SKM-1 (cell line): ENCODE results near the gene IGFLR1.

Experiments used
- DNase-seq: peaks from one replicate; lab custom pipeline; 2025; ENCODE audit not compliant: unreplicated experiment; lab: John Stamatoyannopoulos, UW

Gene IGFLR1

DNA sequence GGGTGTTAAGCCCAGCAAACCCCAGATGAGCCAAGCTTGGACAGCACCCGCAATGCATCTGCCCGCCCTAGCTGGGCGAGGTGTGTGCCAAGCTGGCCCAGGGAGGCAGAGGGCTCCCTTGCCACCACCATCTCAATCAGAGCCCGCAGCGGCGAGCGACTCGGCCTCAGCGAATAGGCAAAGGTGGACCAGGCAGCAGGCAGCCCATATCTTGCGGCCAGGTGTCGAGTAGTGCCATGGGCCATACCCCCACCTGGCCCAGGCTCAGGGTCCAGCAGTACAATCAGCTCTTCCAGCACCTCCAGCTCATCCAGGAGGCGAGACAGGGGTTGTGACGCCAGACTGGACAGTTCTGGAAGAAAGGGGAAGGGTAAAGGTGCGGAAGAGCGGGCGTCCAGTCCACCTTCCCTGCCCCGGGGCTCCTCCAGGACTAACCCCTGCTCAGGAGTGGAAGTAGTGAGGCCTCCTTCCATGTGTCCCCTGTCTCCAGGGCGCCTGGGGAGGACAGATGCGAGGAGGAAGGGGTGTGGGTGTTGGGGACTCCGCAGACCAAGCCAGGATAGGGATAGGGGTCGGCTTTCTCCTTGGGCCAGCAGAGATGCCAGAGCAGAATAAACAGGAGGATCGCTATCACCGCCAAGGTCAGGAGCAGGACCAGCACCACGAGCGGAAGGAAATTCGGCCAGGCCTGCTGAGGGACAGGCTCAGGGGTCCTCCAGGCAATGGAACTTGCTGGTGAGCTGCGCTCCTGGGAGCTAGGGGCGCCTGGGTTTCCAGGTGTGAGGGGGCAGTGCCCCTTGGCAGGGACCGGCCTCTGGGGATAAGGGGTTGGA is 2.8 kb downstream of the IGFLR1 start:
- DNase-seq: no peak

DNA sequence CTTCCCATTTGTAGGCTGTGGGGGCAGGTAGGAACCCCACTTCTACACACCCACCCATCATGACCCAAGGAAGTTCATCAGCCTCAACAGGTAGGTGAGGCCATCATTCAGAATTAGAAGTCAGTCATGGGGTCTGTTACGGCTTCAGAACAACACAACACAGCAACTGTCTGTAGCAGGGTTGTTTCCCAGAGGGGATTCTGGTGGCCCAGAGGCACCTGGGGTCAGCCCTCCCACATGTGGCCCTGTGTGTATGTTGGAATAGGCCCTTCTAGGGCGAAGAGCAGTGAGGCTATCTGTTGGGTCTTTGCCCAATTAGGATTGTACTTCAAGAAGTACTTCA is 3.4 kb downstream of the IGFLR1 start:
- no peak for DNase-seq

DNA sequence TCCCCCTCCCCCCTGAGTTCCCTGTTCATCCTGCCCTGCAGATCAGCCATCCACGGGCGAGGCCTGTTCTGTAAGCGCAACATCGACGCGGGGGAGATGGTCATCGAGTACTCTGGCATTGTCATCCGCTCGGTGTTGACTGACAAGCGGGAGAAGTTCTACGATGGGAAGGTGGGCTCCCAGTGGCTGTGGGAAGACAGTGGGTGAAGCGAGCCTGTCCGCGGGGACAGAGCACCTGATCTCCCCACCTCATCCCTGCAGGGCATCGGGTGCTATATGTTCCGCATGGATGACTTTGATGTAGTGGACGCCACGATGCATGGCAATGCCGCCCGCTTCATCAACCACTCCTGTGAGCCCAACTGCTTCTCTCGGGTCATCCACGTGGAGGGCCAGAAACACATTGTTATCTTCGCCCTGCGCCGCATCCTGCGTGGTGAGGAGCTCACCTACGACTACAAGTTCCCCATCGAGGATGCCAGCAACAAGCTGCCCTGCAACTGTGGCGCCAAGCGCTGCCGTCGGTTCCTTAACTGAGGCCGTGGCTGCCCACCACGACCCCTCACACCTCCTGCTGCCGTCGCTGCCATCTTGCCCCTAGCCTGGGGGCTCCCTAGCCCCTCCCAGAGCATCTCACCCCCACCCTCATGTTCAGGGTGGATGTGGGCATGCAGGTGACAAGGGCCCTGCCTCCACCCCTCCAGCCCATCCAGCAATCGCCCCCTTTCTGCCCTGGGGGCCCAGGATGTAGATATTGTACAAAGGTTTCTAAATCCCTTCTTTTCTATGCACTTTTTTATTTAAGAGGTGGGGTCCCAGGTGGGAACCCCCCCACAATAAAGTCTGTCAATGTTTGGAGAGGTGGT is 4.0 kb downstream of the IGFLR1 start:
- no peak for DNase-seq

DNA sequence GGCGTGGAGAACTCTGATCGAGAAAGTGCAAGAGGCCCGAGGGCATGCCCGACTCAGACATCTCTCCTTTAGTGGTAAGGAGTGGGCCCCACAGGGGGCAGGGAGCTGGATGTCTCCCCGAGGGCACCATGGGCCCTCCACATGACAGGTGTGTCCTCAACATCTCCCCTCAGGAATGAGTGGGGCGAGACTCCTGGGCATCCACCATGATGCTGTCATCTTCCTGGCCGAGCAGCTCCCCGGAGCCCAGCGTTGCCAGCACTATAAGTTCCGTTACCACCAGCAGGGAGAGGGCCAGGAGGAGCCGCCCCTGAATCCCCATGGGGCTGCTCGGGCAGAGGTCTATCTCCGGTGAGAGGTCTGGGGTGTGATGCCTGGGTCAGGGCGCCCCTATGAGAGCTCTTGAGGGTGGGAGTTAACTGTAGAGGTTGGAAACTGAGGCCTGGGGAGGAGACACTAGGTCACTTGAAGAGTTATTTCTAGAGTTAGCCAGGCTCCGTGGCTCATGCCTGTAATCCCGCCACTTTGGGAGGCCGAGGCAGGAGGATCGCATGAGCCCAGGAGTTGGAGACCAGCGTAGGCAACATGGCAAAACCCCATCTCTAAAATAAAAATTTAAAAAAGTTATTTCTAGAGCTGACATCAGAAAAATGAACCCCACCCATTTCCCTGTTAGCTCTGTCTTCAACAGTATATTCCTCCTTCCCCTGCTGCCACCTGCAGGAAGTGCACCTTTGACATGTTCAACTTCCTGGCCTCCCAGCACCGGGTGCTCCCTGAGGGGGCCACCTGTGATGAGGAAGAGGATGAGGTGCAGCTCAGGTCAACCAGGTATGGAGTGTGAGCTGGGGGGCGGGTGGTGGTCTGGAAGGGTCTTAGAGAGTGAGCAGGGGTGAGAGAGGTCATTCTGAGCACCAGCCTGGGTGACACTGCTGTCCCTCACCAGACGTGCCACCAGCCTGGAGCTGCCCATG is 5.1 kb downstream of the IGFLR1 start:
- no peak for DNase-seq

DNA sequence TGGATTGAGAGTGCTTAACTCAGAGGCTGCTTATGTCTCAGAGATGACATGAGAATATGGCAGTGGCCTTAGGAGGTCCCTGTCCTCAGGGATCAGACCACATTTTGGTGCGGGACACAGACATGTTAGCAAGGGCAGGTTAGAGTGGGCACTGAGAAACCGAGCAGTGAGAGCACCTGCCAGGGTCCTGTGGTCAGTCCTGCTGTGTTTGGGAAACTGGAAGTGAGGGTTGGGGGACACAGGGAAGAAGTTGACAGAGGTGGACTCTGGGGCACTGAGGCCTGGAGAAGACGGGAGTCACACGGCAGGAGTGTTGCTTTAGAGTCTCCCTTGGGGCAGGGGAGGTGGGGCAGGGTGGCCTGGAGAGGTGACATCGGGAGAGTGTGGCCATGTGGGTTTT is 7.4 kb downstream of the IGFLR1 start:
- no peak for DNase-seq

DNA sequence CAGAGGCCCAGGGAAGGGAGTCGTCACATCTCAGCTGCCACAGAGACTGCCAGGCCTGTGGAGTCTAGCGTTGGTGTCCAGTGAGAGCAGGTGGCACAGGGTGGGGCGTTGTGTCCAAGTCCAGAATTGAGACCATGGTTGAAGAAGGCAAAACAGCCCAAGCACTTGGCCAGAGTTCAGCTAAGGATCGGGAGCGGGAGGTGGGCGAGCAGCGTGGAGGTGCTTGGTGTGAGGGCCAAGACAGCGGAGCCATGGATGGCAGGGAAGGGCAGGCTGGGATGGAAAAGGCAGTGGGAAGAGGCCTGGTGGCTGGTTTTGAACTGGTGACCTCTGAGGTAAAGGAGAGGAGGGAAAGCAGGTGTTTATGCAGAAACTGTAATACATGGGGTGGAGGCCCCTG is 8.0 kb downstream of the IGFLR1 start:
- no peak for DNase-seq

DNA sequence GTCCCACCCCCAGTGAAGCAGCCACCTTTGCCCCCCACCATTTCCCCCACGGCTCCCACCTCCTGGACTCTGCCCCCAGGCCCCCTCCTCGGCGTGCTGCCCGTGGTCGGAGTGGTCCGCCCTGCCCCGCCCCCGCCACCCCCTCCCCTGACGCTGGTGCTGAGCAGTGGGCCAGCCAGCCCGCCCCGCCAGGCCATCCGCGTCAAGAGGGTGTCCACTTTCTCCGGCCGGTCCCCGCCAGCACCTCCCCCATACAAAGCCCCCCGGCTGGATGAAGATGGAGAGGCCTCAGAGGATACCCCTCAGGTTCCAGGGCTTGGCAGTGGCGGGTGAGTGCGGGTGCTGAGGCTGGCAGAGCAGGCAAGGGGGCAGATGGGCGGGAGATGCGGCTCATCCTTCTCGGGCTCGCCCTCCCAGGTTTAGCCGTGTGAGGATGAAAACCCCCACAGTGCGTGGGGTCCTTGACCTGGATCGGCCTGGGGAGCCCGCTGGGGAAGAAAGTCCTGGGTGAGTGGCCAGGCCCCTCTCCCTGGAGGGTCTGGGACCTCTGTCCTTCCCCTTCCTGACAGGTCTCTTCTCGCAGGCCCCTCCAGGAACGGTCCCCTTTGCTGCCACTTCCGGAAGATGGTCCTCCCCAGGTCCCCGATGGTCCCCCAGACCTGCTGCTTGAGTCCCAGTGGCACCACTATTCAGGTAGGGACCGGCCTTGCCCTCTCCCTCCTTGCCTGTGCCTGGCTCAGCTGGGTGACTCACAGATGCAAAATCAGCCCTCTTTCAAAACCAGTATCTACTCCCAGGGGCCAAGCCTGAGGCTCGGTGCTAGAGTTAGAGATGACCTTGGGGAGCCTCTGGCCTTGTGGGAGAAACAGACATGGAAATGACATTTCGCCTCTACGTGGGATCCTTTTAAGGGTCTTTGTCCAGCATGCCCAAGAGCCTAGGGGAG is 8.8 kb downstream of the IGFLR1 start:
- DNase-seq: no peak

DNA sequence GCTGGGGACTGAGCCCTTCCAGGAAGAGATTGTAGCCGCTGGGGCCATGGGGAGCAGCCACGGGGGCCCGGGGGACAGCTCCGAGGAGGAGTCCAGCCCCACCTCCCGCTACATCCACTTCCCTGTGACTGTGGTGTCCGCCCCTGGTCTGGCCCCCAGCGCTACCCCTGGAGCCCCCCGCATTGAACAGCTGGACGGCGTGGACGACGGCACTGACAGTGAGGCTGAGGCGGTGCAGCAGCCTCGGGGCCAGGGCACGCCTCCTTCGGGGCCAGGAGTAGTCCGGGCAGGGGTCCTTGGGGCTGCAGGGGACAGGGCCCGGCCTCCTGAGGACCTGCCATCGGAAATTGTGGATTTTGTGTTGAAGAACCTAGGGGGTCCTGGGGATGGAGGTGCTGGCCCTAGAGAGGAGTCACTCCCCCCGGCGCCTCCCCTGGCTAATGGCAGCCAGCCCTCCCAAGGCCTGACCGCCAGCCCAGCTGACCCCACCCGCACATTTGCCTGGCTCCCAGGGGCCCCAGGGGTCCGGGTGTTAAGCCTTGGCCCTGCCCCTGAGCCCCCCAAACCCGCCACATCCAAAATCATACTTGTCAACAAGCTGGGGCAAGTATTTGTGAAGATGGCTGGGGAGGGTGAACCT is 9.6 kb downstream of the IGFLR1 start:
- DNase-seq: no peak

DNA sequence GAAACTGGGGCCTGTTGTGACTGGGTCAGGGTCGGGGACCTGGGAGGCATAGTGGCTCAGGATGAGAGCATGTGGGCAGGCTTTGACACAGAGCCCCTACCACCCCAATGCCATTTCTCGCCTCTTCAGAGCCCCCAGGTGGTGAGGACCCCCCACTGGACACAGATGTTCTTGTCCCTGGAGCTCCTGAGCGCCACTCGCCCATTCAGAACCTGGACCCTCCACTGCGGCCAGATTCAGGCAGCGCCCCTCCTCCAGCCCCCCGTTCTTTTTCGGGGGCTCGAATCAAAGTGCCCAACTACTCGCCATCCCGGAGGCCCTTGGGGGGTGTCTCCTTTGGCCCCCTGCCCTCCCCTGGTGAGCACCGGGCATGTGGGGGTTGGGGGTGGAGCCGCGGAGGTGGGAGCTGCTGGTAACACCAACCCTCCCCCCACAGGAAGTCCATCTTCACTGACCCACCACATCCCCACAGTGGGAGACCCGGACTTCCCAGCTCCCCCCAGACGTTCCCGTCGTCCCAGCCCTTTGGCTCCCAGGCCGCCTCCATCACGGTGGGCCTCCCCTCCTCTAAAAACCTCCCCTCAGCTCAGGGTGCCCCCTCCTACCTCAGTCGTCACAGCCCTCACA is 10.4 kb downstream of the IGFLR1 start:
- DNase-seq: no peak

DNA sequence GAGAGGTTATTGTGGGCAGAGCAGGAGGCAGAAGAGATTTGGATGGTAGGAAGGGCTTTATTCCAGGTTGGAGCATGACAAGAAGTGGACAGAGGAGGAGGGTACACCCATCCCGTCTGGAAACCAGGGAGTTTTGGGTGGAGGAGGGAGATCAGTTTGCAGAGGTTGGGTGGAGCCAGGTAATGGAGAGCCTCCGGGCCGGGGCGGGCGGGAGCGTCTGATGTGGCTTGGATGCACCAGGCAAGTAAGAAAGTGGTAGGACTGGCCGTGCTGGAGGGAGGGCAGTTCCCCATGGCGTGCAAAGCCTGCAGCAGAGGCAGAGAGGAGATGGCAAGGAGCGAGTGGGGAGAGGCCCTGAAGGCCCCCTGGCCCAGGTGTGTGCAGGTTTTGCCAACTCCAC is 10.9 kb downstream of the IGFLR1 start:
- DNase-seq: no peak

DNA sequence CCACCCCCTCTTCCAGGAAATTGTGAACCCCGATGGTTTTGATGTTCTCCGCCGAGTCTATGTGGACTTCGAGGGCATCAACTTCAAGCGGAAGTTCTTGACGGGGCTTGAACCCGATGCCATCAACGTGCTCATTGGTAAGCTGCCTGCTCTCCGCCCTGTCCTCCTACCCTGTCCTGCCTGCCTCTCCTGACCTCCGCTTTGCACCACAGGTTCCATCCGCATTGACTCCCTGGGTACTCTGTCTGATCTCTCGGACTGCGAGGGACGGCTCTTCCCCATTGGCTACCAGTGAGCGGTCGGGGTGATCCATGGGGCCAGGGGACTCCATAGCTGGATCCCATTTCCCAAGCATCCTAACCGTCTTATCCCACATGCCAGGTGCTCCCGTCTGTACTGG is 11.9 kb downstream of the IGFLR1 start:
- DNase-seq: no peak

DNA sequence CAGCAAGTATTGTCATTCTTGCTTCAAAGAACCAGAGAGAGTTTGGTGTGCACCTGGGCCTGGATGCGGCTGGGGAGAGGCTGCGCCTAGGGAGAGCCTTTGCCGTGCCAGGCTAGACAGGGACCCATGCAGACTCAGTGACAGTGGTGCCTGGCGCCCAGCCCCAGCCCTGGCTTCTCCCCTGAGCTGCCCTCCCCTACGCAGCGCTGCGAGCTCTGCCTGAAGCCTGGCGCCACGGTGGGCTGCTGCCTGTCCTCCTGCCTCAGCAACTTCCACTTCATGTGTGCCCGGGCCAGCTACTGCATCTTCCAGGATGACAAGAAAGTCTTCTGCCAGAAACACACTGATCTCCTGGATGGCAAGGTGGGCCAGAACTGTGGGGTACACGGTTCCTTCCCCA is 12.5 kb downstream of the IGFLR1 start:
- DNase-seq: no peak

DNA sequence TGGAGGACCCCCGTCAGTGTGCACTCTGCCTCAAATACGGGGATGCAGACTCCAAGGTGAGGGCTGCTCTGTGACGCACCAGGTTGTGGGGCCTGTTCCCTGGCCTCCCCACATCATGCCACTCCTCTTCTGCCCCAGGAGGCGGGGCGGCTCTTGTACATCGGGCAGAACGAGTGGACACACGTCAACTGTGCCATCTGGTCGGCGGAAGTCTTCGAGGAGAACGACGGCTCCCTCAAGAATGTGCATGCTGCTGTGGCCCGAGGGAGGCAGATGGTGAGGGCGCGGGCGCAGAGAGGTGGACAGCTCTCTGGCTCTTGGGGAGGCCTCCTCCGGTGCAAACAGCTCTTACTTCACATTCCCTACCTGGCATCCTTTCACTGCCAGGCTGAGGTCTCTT is 13.2 kb downstream of the IGFLR1 start:
- DNase-seq: no peak

DNA sequence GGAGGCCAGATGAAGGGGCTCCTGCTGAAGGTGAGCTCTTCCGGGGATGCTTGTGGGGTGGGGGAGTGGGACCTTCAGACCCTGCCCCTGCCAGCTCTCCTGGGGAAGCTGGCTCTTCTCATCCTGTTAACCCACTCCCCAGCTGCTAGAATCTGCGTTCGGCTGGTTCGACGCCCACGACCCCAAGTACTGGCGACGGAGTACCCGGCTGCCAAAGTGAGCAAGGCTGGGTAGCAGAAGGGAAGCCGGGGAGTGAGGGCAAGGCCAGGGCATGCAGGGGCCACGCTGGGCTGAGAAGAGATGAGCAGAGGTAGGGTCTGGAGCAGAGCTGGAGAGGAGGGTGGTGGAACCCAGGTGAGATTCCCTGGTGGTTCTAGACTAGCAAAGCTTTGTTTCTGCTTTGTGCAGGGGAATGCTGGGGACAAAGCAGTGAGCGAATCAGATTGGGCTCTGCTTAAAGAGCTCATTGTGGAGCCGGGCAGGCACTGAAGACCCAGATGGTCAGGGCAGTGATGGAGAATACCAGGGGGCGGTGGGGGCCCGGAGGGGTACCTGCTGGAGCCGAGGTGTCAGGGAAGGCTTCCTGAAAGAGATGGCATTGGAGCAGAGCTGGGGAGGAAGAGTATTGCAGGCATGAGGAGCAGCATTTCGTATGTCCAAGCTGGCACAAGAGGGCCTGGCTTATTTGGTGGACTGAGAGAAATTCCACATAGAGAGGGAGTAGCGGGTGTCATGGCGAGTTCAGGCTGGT is 14.1 kb downstream of the IGFLR1 start:
- DNase-seq: no peak

DNA sequence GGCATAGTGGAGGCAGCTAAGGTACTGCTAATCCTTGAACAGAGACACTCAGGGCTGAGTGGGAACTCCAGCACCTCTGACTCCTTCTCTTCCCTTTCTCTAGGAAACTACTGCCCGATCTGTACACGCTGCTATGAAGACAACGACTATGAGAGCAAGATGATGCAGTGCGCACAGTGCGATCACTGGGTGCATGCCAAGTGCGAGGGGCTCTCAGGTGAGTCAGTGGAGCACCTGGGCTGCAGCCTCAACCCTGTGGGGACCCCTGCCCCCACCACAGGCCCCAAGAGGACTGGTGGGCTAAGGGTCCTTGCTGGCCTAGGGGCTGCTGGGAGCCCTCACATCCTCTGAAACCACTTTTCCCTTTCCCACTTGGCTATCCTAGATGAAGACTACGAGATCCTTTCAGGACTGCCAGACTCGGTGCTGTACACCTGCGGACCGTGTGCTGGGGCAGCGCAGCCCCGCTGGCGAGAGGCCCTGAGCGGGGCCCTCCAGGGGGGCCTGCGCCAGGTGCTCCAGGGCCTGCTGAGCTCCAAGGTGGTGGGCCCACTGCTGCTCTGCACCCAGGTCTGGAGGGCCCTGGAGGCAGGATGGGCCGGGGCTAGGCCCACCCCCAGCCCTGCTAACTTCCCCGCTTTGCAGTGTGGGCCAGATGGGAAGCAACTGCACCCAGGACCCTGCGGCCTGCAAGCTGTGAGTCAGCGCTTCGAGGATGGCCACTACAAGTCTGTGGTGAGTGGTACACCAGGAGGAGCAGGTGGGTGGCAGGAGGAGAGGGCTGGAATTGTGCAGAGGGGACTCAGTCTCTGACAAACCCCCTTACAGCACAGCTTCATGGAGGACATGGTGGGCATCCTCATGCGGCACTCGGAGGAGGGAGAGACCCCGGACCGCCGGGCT is 14.9 kb downstream of the IGFLR1 start:
- DNase-seq: no peak

DNA sequence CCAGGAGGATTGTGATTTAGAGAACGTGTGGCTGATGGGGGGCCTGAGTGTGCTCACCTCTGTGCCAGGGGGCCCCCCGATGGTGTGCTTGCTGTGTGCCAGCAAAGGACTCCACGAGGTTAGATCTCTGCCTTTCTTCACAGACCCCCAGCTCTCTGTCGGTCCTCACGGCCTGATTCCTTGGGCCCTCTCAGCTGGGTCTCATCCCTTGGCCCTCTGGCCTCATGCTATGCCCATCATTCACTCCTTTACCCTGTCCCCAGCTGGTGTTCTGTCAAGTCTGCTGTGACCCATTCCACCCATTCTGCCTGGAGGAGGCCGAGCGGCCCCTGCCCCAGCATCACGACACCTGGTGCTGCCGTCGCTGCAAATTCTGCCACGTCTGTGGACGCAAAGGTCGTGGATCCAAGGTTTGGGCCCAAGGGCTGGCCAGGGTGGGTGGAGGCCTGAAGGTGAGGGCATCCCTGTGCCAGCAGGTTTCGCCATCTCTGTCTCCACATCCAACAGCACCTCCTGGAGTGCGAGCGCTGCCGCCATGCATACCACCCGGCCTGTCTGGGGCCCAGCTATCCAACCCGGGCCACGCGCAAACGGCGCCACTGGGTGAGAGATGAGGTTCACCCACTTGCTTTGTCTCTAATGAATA is 16.9 kb downstream of the IGFLR1 start:
- no peak for DNase-seq

DNA sequence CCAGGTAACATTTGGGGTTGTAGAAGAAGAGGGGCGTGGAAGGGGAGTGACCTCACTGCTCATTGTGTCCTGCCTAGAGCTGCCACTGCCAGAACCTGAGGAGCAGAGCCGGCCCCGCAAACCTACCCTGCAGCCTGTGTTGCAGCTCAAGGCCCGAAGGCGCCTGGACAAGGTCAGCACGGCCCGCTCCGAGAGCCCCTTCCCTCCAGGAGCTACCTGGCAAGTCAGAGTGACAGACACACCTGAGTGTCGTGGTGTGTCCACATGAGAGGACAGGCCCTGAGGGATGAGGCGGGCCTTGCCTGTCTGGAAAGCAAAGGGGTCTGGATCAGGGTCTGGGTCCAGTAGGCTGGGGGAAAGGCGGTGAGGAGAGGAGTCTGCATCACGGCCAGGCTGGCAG is 17.7 kb downstream of the IGFLR1 start:
- no peak for DNase-seq
